Measurements from ENCODE around the gene KCNJ6. TPM values are rescaled to one million over a fixed set of nuclear protein-coding genes. Genes with fewer than 3 reads are reported as not detected.

The KCNJ6 gene
- total RNA-seq, 1 experiment from 2014 or later, result 1.2 TPM

- no peak overlapping the region for H4K5ac ChIP-seq (ENCODE audit: insufficient read length, low read depth, low read length)
- H3K4me3 Mint-ChIP-seq, result no peak overlapping the region
Observed at GRCh38 chr21:37587635-37588177, 328.6 kb downstream of the KCNJ6 start.

More at GRCh38 chr21:37587635-37588177, 328.6 kb downstream of the KCNJ6 start:
- peak overlapping the region in 1 of 3 experiments; percentile 80; a peak in 1 of 7 replicates for H3K27ac Mint-ChIP-seq
- TF ChIP-seq CTCF (conservative IDR thresholded peaks at IDR 0.05), result no peak
- Histone ChIP-seq H3T11ph (ENCODE audit: low read length) (no peak overlapping the region), H3K9me3 (ENCODE audit: control insufficient read depth, low read depth, low read length) (no peaks in the 10 kb centered on the region), H3K4ac (ENCODE audit: low read depth, low read length) (no peak overlapping the region), H3K79me1 (ENCODE audit: insufficient read depth, low read depth, low read length, poor library complexity, severe bottlenecking) (no peaks in the 10 kb centered on the region), H3K27me3 (ENCODE audit: insufficient read depth, low read length) (no peaks in the 10 kb centered on the region), H2BK120ac (ENCODE audit: low read depth, low read length, poor library complexity, severe bottlenecking) (no peak overlapping the region), H3K27ac (ENCODE audit: insufficient read length, low read depth, low read length) (no peak overlapping the region), H2BK15ac (ENCODE audit: low read depth, low read length) (no peak overlapping the region), H3K79me2 (ENCODE audit: insufficient read depth, low read length) (peaks cover 2% of the 10 kb centered on the region; the same call in 1 of the 2 replicates), H3K14ac (ENCODE audit: insufficient read depth, low read length) (no peak overlapping the region), H2BK12ac (ENCODE audit: insufficient read length, low read depth, low read length) (no peak overlapping the region), H2BK20ac (ENCODE audit: low read depth, low read length, poor library complexity, severe bottlenecking) (no peak overlapping the region), H3K56ac (ENCODE audit: insufficient read length, low read depth, low read length) (no peak overlapping the region), H3K4me2 (ENCODE audit: insufficient read depth, insufficient read length, low read length) (no peak overlapping the region), H3K23me2 (ENCODE audit: insufficient read length, low read depth, low read length, poor library complexity, severe bottlenecking) (no peaks in the 10 kb centered on the region), H2BK5ac (ENCODE audit: insufficient read length, low read length) (no peak overlapping the region), H3K4me1 (ENCODE audit: insufficient read depth, low read length) (peaks cover 4% of the 10 kb centered on the region), H3K23ac (ENCODE audit: insufficient read length, low read depth, low read length) (no peak overlapping the region), H3K9ac (ENCODE audit: extremely low read depth, insufficient read length, low read length) (no peak overlapping the region), H4K91ac (ENCODE audit: insufficient read length, low read depth, low read length) (no peak overlapping the region), H4K20me1 (ENCODE audit: control insufficient read depth, insufficient read depth, insufficient read length) (no peaks in the 10 kb centered on the region), H2AFZ (ENCODE audit: low read length) (no peak overlapping the region), H2AK5ac (ENCODE audit: insufficient read length, low read length) (no peak overlapping the region), H3K18ac (ENCODE audit: insufficient read length, low read depth, low read length) (no peak overlapping the region), H4K8ac (replicated peaks; ENCODE audit: insufficient read length, low read depth, low read length) (no peak overlapping the region)
- no peaks in the 10 kb centered on the region for H3K4me1 Mint-ChIP-seq
- peaks cover 0 to 2% (median 0%) of the 10 kb centered on the region in 3 experiments; a peak in 1 of 7 replicates for H3K36me3 Mint-ChIP-seq (ENCODE audit: insufficient read depth in 1 of 3, low read depth in 3 of 3)
- peaks cover 1% of the 10 kb centered on the region; the same call in 1 of the 2 replicates for H3K27me3 Mint-ChIP-seq (ENCODE audit: low read depth)
- DNase-seq, result no peak
- H3K9me3 Mint-ChIP-seq, result peaks cover 0 to 3% of the 10 kb centered on the region in 2 experiments; a peak in 1 of 5 replicates
- WGBS (ENCODE audit: extremely low coverage, insufficient read length, low lambda C conversion rate), result no CpG with 5 or more reads among the region's 5 CpGs

Measured in H9 (cell line).